Islet of Langerhans (tissue), 1 donor: ENCODE data around the gene PCP2.

ENCODE experiments used
- FAIRE-seq: peaks from one replicate; lab custom pipeline; 2011; peaks lifted over from hg19 to GRCh38; lab: Jason Lieb, UNC

Gene PCP2

DNA sequence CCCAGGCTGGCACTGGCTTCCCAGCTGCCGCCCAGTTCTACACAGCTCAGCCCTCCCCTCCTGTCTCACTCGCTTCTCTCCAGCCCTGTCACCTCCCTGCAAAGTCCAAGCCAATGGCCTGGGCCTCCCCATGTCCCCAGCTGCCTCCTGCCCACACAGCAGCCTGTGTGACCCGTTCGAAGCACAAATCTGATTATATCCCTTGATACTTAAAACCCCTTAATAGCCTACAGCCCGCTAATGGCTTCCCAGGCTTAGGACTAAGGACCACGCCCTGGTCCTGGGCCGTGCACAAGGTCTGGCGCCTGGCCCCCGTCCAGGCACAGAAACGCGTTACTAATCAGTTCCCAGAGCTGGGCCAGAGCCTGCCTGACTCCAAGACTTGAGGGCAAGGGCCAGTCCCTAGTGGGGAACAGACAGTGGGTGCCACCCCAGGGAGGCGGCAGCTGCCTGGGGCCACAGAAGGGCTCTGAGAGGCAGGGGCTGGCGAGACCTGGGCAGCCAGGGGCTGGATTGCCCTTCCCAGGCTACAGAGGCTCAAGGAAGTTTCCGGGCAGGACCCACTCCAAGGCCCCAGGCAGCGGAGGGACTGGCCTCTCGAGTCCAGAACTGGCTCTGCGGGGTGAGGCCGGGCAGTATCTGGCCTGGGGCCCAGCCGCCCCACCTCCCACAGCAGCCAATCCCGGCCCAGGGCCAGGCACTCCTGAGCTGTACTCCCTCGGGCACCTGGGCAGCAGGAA lies 14.6 kb downstream of the PCP2 start:
- FAIRE-seq, result no peak

DNA sequence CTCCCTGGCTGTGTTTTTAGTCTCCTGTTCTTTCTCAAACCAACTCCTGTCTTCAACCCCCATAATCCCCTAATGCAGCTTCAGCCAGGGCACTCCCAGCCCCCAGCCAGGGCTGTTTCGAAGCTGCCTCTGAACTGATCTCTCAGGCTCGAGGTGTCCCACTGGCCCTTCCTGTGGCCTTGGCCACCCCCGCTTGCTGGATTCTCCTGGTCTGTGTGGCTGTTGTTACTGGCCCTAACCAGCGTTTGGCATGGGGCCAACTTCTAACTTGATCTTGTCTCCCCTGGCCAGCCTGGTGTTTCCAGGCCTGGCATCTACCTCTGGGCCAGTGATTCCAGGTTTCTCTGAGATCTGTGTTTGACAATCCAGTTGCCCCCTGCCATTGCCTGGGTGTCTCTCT lies 15.2 kb downstream of the PCP2 start:
- FAIRE-seq, result no peak

DNA sequence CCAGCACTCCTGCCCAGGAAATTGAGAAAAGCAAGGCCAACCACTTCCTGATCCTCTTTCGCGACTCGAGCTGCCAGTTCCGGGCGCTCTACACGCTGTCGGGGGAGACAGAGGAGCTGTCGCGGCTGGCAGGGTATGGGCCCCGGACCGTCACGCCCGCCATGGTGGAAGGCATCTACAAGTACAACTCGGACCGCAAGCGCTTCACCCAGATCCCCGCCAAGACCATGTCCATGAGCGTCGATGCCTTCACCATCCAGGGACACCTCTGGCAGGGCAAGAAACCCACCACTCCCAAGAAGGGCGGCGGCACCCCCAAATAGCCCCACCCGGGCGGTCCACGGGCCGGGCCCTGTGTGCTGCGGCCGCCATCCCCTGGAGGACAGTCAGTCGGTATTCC lies 15.8 kb downstream of the PCP2 start:
- no peak for FAIRE-seq

- no peak for FAIRE-seq
These were observed 16.3 kb downstream of the PCP2 start for GRCh38 chr19:7617172-7617571.

DNA sequence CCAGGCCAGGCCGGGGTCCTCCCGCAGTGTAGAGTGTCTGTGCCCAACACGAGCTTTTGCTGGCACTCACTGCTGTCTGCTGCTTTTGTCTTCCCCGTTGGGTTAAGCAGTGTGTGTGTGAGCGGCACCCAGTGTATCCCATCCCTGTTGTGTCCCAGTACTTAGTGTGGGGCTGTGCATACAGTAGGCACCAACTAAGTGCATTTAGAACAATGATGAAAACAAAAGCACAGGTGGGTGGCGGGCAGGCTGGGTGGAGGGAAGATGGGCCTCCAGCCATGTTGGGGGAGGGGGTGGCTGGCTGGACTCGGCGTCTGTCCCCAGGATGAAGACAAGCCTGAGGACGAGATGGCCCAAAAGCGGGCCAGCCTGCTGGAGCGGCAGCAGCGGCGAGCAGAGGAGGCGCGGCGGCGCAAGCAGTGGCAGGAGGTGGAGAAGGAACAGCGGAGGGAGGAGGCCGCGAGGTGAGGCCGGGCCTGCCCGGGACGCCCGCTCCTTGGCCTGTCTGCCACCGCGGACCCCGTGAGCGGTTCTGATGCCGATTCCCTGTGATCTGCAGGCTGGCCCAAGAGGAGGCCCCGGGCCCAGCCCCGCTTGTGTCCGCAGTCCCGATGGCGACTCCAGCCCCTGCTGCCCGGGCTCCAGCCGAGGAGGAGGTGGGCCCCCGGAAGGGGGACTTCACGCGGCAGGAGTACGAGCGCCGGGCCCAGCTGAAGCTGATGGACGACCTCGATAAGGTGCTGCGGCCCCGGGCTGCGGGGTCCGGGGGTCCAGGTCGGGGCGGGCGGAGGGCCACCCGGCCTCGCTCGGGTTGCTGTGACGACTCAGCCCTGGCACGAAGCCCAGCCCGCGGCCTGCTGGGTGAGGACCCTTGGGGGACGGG lies 18.4 kb downstream of the PCP2 start:
- FAIRE-seq, result no peak

GRCh38 chr19:7612282-7613274 lies 20.9 kb downstream of the PCP2 start:
- no peak for FAIRE-seq

DNA sequence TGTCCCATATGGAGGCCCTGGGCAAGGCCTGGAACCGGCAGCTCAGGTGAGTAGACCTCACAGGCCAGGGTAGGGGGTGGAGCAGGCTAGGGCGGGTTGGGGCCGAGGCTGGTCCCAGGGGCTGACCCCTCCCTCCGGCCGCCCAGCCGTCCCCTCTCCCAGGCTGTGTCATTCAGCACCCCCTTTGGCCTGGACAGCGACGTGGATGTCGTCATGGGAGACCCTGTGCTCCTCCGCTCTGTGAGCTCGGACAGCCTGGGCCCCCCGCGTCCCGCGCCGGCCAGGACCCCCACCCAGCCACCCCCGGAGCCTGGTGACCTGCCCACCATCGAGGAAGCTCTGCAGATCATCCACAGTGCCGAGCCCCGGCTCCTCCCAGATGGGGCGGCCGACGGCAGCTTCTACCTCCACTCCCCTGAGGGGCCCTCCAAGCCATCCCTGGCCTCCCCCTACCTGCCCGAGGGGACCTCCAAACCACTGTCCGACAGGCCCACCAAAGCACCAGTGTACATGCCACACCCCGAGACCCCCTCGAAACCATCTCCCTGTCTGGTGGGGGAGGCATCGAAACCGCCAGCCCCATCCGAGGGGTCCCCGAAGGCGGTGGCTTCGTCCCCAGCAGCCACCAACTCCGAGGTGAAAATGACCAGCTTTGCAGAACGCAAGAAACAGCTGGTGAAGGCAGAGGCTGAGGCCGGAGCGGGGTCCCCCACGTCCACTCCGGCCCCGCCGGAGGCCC lies 21.8 kb downstream of the PCP2 start:
- FAIRE-seq, result no peak

GRCh38 chr19:7610491-7611240 lies 22.9 kb downstream of the PCP2 start:
- no peak for FAIRE-seq

DNA sequence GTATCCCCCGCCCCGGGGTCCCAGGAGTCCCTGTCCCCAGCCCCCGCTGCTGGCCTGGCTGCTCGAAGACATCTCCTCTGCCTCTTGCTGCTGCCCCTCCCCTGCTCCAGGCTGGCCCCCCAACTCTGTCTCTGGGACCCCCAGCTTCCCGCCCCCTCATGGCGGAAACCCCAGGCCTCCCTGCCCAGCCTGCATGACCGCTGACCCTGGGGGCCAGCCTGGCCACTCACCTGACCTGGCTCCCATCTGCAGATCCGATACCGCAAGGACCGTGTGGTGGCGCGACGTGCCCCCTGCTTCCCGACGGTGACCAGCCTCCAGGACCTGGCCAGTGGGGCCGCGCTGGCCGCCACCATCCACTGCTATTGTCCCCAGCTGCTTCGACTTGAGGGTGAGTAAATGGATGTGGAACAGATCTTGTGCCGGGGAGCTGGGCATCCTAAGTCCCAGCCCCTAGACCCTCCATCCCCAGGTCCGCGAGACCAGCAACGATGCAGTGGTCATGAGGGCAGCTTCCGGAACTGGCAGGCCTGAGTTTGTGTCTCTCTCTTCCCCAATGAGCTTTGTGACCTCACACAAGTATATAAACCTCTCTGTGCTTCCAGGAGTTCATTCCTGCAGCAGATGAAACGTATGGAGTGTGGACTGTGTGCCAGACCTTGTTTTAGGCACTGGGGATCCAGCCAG lies 25.5 kb downstream of the PCP2 start:
- no peak for FAIRE-seq

DNA sequence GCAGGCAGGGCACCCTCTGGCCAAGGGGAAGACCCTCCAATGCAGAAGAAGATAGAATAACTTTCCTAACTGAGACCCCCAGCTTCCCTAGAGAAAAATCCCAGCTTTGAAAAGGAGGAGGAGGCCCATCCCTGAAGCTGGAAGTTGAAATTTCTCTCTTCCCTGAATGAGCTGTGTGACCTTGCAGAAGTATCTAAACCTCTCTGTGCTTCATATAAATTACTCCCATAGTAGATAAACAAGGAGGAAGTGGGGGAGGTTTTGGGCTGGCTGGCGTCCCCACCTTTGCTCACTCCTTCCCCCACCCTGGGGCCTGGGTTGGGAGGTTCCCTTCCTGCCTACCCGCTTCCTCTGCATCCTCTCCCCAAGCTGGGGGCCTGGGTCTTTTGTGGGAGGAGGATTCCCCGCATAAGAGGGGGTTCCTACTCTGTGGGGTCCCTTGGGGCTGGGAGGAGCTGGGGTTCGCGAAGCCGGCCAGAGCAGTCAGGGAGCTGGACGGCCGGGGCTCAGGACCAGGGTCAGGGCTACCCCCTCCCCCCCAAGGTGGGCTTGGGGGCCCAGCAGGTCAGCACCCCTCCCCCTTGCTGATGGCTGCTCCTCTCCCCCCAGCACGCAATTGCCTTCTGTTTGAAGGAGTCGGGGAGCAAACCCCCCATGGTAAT lies 26.2 kb downstream of the PCP2 start:
- FAIRE-seq, result no peak

DNA sequence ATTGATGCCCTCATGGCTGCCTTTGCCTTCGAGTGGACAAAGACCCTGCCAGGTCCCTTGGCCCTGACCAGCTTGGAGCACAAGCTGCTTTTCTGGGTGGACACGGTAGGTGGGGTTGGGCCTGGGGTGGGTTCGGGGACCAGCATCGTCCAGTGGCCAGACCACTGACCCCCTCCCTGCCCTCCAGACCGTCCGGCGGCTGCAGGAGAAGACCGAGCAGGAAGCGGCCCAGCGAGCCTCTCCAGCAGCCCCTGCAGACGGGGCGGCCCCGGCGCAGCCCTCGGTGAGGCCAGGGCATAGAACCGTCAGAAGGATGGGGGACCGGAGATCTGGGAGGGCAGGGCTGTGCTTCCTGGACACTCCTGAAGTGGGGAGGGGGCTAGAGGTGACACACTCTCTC lies 27.2 kb downstream of the PCP2 start:
- no peak for FAIRE-seq

- FAIRE-seq, result no peak
These were observed 27.9 kb downstream of the PCP2 start for GRCh38 chr19:7605490-7606222.

DNA sequence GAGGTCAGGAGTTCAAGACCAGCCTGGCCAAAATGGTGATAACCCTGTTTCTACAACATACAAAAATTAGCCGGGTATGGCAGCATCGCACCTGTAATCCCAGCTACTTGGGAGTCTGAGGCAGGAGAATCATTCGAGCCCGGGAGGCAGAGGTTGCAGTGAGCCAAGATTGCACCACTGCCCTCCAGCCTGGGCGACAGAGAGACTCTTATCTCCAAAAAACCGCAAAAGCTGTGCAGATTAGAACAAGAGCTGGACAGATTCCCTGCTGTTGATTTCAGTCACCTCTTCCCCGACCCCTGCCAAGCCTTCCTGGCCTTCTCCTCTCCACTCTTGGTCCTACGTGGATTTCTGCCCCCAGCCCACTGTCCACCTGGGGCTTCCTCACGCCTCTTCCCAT lies 29.6 kb downstream of the PCP2 start:
- FAIRE-seq, result no peak

GRCh38 chr19:7602935-7603497 lies 30.5 kb downstream of the PCP2 start:
- no peak for FAIRE-seq

DNA sequence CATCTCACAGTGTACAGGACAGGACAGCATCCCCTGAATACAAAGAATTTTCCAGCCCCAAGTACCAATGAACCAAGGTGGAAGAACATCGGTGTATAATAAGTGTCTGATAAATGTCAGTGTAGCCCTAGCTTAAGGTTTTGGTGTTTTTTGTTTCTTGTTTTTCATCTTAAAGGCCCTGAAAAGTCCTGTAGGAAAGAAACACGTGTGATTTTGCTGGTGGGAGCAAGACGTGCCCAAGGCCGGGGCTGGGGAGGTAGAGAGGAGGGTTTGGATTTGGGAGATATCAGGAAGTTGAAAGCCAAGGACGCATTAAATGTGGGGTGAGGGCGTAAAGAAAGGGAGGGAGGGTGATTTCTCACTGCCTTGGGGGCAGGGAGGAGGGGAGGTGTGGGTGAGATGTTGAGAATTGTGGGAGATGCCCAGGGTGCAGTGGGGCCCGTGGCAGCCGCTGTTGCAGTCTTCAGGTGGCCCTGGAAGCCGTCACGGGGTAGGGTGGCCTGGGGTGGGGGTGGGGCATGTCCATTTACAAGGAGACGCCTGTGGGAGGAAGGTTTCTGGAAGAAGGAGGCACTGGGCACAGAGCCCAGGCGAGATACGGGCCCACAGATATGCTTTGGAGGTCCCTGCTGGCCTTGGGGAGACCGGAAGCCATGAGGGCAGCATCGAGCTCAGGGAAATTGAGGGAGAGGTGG lies 31.1 kb downstream of the PCP2 start:
- FAIRE-seq, result no peak

- no peak for FAIRE-seq
These were observed 32.8 kb downstream of the PCP2 start for GRCh38 chr19:7600721-7601120.

GRCh38 chr19:7598180-7598579 lies 35.3 kb downstream of the PCP2 start:
- FAIRE-seq, result no peak

DNA sequence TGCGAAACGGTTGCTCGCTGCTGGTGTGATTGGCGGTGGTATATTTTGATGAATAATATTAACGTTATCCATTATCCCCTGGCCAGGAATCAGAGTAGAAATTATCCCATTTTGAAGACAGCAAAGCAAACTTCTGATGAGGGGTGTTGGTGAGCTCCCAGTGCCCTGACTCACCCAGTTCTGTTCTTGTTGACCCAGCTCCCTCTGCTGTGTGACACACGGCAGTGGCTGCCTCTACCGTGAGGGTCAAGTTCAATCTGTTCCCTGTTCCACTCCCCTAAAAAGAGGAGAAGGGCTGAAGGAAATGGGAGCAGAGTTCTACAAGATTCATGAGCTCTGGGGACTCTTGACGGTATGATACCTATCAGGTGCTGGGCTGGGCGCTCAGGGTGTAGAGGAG lies 35.8 kb downstream of the PCP2 start:
- no peak for FAIRE-seq
